GM19239 (cell line): ENCODE data around the gene OR10AG1.

ENCODE experiments used
- DNase-seq: peaks from one replicate; pipeline ENCODE4 v3.0.0; 2011; ENCODE audit warnings: low spot score; ENCODE audit not compliant: insufficient read length
- FAIRE-seq: peaks from 2 replicates; lab custom pipeline; 2011; peaks lifted over from hg19 to GRCh38; lab: Jason Lieb, UNC

The OR10AG1 gene, protein sequence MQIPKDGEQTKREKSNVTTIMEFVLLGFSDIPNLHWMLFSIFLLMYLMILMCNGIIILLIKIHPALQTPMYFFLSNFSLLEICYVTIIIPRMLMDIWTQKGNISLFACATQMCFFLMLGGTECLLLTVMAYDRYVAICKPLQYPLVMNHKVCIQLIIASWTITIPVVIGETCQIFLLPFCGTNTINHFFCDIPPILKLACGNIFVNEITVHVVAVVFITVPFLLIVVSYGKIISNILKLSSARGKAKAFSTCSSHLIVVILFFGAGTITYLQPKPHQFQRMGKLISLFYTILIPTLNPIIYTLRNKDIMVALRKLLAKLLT

GRCh38 chr11:55969845-55970244 lies at the start of gene OR10AG1:
TSS of gene OR10AG1 (minus strand) at chr11:55969945. CDS start at chr11:55969907, 38 bp downstream.
- FAIRE-seq (no peak), DNase-seq (no peak)

DNA sequence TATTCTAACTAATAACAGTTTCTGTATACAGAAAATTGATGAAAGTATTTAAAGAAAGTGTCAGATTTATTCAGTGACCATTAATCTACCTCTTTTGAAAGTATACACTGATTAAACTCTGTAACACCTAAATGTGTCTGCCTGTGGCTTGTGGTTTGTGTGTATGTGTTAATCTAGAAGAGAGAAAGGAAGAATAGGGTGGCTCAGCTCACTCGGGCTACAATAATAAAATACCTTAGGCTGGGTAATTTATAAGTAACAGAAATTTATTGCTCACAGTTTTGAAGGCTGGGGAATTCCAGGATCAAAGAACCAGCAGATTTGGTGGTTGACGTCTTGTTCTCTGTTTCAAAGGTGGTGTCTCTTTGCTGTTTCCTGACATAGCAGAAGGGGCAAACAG lies 44.1 kb upstream of the OR10AG1 start:
- DNase-seq = no peak
- FAIRE-seq = no peak

- FAIRE-seq = no peak
- no peak for DNase-seq
Measured at GRCh38 chr11:56010716-56011115, 41.0 kb upstream of the OR10AG1 start.

DNA sequence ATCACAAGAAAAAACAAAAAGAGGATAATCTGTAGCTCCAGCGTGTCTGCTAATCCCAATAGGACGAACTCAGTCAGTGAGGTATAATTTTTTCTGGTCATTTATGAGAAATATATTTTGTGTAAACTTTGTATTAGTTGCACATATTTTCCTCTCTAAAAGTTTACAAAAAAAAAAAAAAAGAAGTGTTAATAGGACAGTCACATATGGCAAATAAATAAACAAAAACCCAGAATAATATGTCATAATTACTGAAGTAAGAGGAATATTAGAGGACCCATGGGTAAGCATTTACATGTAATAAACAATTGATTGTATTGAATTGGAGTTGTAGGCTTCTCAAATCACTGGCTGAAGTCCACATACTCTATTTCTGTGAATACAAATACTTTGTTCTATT lies 24.8 kb upstream of the OR10AG1 start, which contains the start of gene OR5F1:
OR5F1 (minus strand) TSS at position 101 of the 400 bp plus-strand sequence; CDS start at position 101, 0 bp downstream.
- DNase-seq (no peak), FAIRE-seq (no peak)

- FAIRE-seq (no peak), DNase-seq (no peak)
Measured at GRCh38 chr11:55970935-55971334, 1.2 kb upstream of the OR10AG1 start.

DNA sequence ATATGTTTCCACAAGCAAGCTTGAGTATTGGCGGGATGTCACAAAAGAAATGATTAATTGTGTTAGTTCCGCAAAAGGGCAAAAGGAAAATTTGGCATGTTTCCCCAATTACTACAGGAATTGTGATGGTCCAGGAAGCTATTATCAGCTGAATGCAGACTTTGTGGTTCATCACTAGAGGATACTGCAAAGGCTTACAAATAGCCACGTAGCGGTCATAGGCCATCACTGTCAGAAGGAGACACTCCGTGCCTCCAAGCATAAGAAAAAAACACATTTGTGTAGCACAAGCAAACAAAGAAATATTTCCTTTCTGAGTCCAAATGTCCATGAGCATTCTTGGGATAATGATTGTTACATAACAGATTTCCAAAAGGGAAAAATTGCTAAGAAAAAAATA lies 1.8 kb downstream of the OR10AG1 start:
- no peak for FAIRE-seq
- no peak for DNase-seq

- no peak for DNase-seq
- no peak for FAIRE-seq
Measured at GRCh38 chr11:55966391-55966790, 3.4 kb downstream of the OR10AG1 start.

- no peak for FAIRE-seq
- DNase-seq = no peak
Measured at GRCh38 chr11:55956521-55956920, 13.2 kb downstream of the OR10AG1 start.

DNA sequence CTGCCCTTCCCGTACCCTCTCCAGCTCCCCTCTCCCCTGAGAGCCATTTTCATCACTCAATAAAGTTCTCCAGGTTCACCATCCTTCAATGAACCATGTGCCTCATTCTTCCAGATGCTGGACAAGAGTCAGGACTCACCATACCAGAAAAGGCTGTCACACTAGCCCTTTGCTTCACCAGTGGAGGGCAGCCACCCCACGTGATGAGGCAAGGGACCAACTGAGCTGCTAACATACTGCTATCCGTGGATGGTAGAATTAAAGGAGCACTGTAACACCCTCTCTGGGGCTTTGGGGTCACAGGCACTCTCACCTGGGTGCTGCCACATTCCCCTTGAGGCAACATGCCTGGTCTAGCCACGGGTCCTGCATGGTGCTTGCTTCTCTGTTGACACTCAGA lies 20.4 kb downstream of the OR10AG1 start:
- DNase-seq (no peak), FAIRE-seq (no peak)

- no peak for DNase-seq
Measured at GRCh38 chr11:55942785-55943392, 26.9 kb downstream of the OR10AG1 start.

GRCh38 chr11:55936300-55936699 lies 33.4 kb downstream of the OR10AG1 start, which contains the start of gene OR5I1:
TSS of gene OR5I1 (minus strand) at chr11:55936400. CDS start at chr11:55936400, 0 bp downstream.
- DNase-seq (no peak), FAIRE-seq (no peak)

More at GRCh38 chr11:55942785-55943392, 26.9 kb downstream of the OR10AG1 start:
- FAIRE-seq = no peak

DNA sequence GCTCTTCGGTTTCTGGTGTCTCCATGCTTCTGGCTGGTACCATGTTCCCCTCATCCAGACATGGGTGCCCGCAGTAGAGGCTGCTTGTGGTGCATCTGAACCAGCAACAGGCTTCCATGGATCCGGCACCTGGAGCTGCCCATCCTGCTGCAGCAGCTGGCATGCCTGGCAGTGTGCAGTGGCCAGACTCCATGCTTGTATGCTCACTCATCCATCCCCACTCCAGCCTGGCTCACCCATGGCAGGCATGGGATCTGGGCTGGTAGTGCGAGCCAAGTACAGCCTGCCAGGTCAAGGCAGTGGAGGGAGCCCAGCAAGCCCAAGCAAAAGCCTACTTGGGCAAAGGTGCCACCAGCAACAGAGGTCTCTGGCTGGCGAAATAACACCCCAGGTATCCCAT lies 49.2 kb downstream of the OR10AG1 start:
- no peak for FAIRE-seq
- DNase-seq = no peak
